GM12878 (cell line): ENCODE measurements around the gene PCDH15. TPM values are rescaled to one million over a fixed set of nuclear protein-coding genes. Genes with fewer than 3 reads are reported as not detected.

ENCODE experiments used
- ASH2L ChIP-seq: fragments of 300-600, 200-600 bp; sonication (generic); IDR thresholded peaks from 2 replicates; pipeline ENCODE4 v1.6.1; 2017; ENCODE audit warnings: low read depth, mild to moderate bottlenecking, borderline replicate concordance
- BACH1 ChIP-seq: fragments of 450-650 bp; IDR thresholded peaks from 2 replicates; pipeline ENCODE4 v1.6.1; 2017; ENCODE audit warnings: mild to moderate bottlenecking, borderline replicate concordance
- BCL3 ChIP-seq: IDR thresholded peaks from 2 replicates; pipeline ENCODE4 v1.6.1; 2011; ENCODE audit warnings: borderline replicate concordance, low read depth, mild to moderate bottlenecking, moderate library complexity, low read length; ENCODE audit not compliant: insufficient read depth, poor library complexity, severe bottlenecking
- CBFB ChIP-seq: IDR thresholded peaks from 2 replicates; pipeline ENCODE4 v1.6.1; 2016; ENCODE audit warnings: antibody characterized with exemption, low read depth
- CBX5 ChIP-seq: sonication (generic); IDR thresholded peaks from 2 replicates; pipeline ENCODE4 v1.6.1; 2016; ENCODE audit warnings: low read depth, moderate library complexity, mild to moderate bottlenecking, inconsistent platforms
- CHD4 ChIP-seq: fragments of 200-600 bp; sonication (generic); IDR thresholded peaks from 2 replicates; pipeline ENCODE4 v1.6.1; 2016; ENCODE audit warnings: mild to moderate bottlenecking
- EED ChIP-seq: sonication (generic); IDR thresholded peaks from 2 replicates; pipeline ENCODE4 v1.6.1; 2016; ENCODE audit warnings: antibody characterized with exemption, low read depth
- EZH2 ChIP-seq: IDR thresholded peaks from 2 replicates; pipeline ENCODE4 v1.6.1; 2012; ENCODE audit warnings: low read depth, mild to moderate bottlenecking, control low read depth, inconsistent platforms, low read length, borderline replicate concordance; ENCODE audit not compliant: control insufficient read depth
- FOXK2 ChIP-seq: fragments of 450-650 bp; IDR thresholded peaks from 2 replicates; pipeline ENCODE4 v1.6.1; 2017; ENCODE audit warnings: mild to moderate bottlenecking, moderate library complexity
- HDAC6 ChIP-seq: fragments of 200-600 bp; sonication (generic); IDR thresholded peaks from one replicate; pipeline ENCODE4 v1.8.0; 2017; ENCODE audit warnings: antibody characterized with exemption; ENCODE audit not compliant: unreplicated experiment
- IKZF2 ChIP-seq, 2 experiments: fragments of 450-650 bp; IDR thresholded peaks; 2 replicates each; pipeline ENCODE4 v1.6.1; 2017; ENCODE audit warnings: mild to moderate bottlenecking in 2 of 2, moderate library complexity in 2 of 2
- IRF4 ChIP-seq: IDR thresholded peaks from 2 replicates; pipeline ENCODE4 v1.6.1; 2011; ENCODE audit warnings: low read depth, low read length
- MXI1 ChIP-seq: fragments of 150-350 bp; IDR thresholded peaks from 2 replicates; pipeline ENCODE4 v1.6.1; 2011; ENCODE audit warnings: low read depth, mild to moderate bottlenecking, inconsistent platforms, low read length, improper control_type of control experiment
- MYC ChIP-seq: IDR thresholded peaks from 2 replicates; pipeline ENCODE4 v1.6.1; 2011; ENCODE audit warnings: mild to moderate bottlenecking, low read length, moderate library complexity, inconsistent platforms; ENCODE audit not compliant: insufficient read depth, insufficient replicate concordance, insufficient read length, severe bottlenecking
- NKRF ChIP-seq: fragments of 450-650 bp; conservative IDR thresholded peaks from 2 replicates; pipeline ENCODE4 v1.6.1; 2017; ENCODE audit warnings: mild to moderate bottlenecking, moderate library complexity
- PAX5 ChIP-seq: IDR thresholded peaks from 2 replicates; pipeline ENCODE4 v1.6.1; 2011; ENCODE audit warnings: low read depth, low read length, borderline replicate concordance
- SMC3 ChIP-seq: IDR thresholded peaks from 2 replicates; pipeline ENCODE4 v1.6.1; 2011; ENCODE audit warnings: low read length, improper control_type of control experiment, borderline replicate concordance
- SPI1 ChIP-seq: IDR thresholded peaks from 2 replicates; pipeline ENCODE4 v1.6.1; 2011; ENCODE audit warnings: low read depth, mild to moderate bottlenecking, low read length, moderate library complexity, borderline replicate concordance; ENCODE audit not compliant: insufficient read depth
- TAF1 ChIP-seq: IDR thresholded peaks from 2 replicates; pipeline ENCODE4 v1.6.1; 2011; ENCODE audit warnings: mild to moderate bottlenecking, low read depth, low read length, borderline replicate concordance
- YBX1 ChIP-seq: fragments of 450-650 bp; IDR thresholded peaks from 2 replicates; pipeline ENCODE4 v1.6.1; 2016; ENCODE audit warnings: antibody characterized with exemption
- ZNF384 ChIP-seq: IDR thresholded peaks from 2 replicates; pipeline ENCODE4 v1.6.1; 2012; ENCODE audit warnings: low read depth, mild to moderate bottlenecking, low read length, improper control_type of control experiment, borderline replicate concordance
- polyA plus RNA-seq, 11 experiments: library from polyadenylated mRNA; depleted of rRNA in 4 of 11; unstranded in 6 of 11; stranded (reverse) in 5 of 11; fragments of >200 nt; fragmentation: Nextera tagmentation in 4 of 11; fragmentation: Illumina TruSeq in 1 of 11; extraction: Ambion mirVana in 4 of 11; extraction: Trizol in 1 of 11; gene quantifications; 1 replicate in 1 of 11; 2 replicates in 10 of 11; pipeline versions ENCODE4 v1.2.1 to v1.2.3, GENCODE V29; 2011 to 2016; ENCODE audit warnings: inconsistent platforms in 2 of 11, missing spikeins in 2 of 11, low read depth in 1 of 11
- total RNA-seq, 4 experiments: library from RNA; depleted of rRNA in 3 of 4; stranded (reverse); fragments of >200 nt in 3 of 4; fragmentation: Illumina TruSeq in 1 of 4; extraction: Trizol in 1 of 4; gene quantifications; 2 replicates each; pipeline versions ENCODE4 v1.2.1 to v1.2.3, GENCODE V29; 2013 to 2021
- TF ChIP-seq, protein P1 (sequence below): fragments of 450-650 bp; formaldehyde crosslinking; IDR thresholded peaks from 2 replicates; pipeline ENCODE4 v1.4.0; 2022; ENCODE audit warnings: mild to moderate bottlenecking, moderate library complexity
- TF ChIP-seq, protein P2 (sequence below): IDR thresholded peaks from 2 replicates; pipeline ENCODE4 v1.6.1; 2012; ENCODE audit warnings: low read depth, low read length, improper control_type of control experiment
- TF ChIP-seq, protein P3 (sequence below): fragments of 450-650 bp; IDR thresholded peaks from 2 replicates; pipeline ENCODE4 v1.6.1; 2017; ENCODE audit warnings: borderline replicate concordance

The PCDH15 gene
- total and polyA plus RNA-seq, 10 of the 15 experiments (the other 5 are each of a cell fraction or from before 2014, with no cell fraction given): 0.03 to 0.52 (median 0.07) TPM; not detected in 6

GRCh38 chr10:54194806-54195205, 606.2 kb downstream of the PCDH15 start (continued):
- no peak for TF ChIP-seq ZNF384
- no peak for TF ChIP-seq MXI1
- TF ChIP-seq CBFB: no peak
- TF ChIP-seq MYC: no peak
- TF ChIP-seq TAF1: no peak
- TF ChIP-seq, protein P1, sequence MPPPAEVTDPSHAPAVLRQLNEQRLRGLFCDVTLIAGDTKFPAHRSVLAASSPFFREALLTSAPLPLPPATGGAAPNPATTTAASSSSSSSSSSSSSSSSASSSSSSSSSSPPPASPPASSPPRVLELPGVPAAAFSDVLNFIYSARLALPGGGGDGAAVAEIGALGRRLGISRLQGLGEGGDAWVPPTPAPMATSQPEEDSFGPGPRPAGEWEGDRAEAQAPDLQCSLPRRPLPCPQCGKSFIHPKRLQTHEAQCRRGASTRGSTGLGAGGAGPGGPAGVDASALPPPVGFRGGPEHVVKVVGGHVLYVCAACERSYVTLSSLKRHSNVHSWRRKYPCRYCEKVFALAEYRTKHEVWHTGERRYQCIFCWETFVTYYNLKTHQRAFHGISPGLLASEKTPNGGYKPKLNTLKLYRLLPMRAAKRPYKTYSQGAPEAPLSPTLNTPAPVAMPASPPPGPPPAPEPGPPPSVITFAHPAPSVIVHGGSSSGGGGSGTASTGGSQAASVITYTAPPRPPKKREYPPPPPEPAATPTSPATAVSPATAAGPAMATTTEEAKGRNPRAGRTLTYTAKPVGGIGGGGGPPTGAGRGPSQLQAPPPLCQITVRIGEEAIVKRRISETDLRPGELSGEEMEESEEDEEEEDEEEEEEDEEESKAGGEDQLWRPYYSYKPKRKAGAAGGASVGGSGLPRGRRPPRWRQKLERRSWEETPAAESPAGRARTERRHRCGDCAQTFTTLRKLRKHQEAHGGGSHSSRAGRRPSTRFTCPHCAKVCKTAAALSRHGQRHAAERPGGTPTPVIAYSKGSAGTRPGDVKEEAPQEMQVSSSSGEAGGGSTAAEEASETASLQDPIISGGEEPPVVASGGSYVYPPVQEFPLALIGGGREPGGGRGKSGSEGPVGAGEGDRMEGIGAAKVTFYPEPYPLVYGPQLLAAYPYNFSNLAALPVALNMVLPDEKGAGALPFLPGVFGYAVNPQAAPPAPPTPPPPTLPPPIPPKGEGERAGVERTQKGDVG: no peak
- TF ChIP-seq BACH1: peak; percentile 29; the same call in 1 of the 2 replicates
- no peak for TF ChIP-seq SMC3
- TF ChIP-seq, protein P2, sequence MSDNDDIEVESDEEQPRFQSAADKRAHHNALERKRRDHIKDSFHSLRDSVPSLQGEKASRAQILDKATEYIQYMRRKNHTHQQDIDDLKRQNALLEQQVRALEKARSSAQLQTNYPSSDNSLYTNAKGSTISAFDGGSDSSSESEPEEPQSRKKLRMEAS: no peak
- TF ChIP-seq NKRF: no peak
- no peak for TF ChIP-seq EED
- TF ChIP-seq IRF4: no peak
- TF ChIP-seq SPI1: peak; percentile 78
- peak; percentile 80 to 83 for TF ChIP-seq IKZF2 (IDR thresholded peaks at IDR 0.05)
- no peak for TF ChIP-seq CBX5
- TF ChIP-seq, protein P3, sequence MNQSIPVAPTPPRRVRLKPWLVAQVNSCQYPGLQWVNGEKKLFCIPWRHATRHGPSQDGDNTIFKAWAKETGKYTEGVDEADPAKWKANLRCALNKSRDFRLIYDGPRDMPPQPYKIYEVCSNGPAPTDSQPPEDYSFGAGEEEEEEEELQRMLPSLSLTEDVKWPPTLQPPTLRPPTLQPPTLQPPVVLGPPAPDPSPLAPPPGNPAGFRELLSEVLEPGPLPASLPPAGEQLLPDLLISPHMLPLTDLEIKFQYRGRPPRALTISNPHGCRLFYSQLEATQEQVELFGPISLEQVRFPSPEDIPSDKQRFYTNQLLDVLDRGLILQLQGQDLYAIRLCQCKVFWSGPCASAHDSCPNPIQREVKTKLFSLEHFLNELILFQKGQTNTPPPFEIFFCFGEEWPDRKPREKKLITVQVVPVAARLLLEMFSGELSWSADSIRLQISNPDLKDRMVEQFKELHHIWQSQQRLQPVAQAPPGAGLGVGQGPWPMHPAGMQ: no peak
- no peak for TF ChIP-seq HDAC6
- TF ChIP-seq PAX5: no peak
- TF ChIP-seq ASH2L: no peak
- no peak for TF ChIP-seq EZH2
- TF ChIP-seq FOXK2: no peak
- no peak for TF ChIP-seq CHD4
- TF ChIP-seq BCL3: no peak
- TF ChIP-seq YBX1: no peak
